ENCODE results near the gene RFTN1. TPM values are rescaled to one million over a fixed set of nuclear protein-coding genes. Genes with fewer than 3 reads are reported as not detected.

RFTN1 gene
- total and polyA plus RNA-seq, 2 of the 8 experiments (the other 6 are each of a cell fraction or from before 2014, with no cell fraction given) = 4.6 to 6.7 TPM

- Histone ChIP-seq H4K5ac (ENCODE audit: insufficient read length, low read depth, low read length) (no peak overlapping the region), H3K36me3 (ENCODE audit: control insufficient read depth in 2 of 4, insufficient read depth in 4 of 4, low read length in 3 of 4) (no peaks in the 10 kb centered on the region), H3K4me1 (replicated peaks in 1 of 4; ENCODE audit: control insufficient read depth in 3 of 4, insufficient read depth in 4 of 4, low read length in 3 of 4) (peaks cover 3 to 9% (median 6%) of the 10 kb centered on the region in 4 experiments), H3K27ac (ENCODE audit: low read depth, low read length) (no peak overlapping the region), H2BK20ac (ENCODE audit: low read length) (no peak overlapping the region), H4K91ac (replicated peaks; ENCODE audit: insufficient read length, low read length) (no peak overlapping the region), H3K4me3 (ENCODE audit: extremely low read depth in 1 of 4, insufficient read depth in 2 of 4, low read depth in 3 of 4, low read length in 4 of 4) (no peak overlapping the region), H2AFZ (ENCODE audit: low read length) (no peak overlapping the region), H3K27me3 (replicated peaks in 1 of 4; ENCODE audit: control insufficient read depth in 3 of 4, extremely low read depth in 1 of 4, insufficient read depth in 3 of 4, low read length in 3 of 4) (no peaks in the 10 kb centered on the region), H2BK120ac (replicated peaks; ENCODE audit: low read depth, low read length) (no peak overlapping the region), H2BK5ac (ENCODE audit: low read depth, low read length) (no peak overlapping the region), H2BK12ac (ENCODE audit: low read depth, low read length) (no peak overlapping the region), H3K4me2 (ENCODE audit: insufficient read depth in 1 of 2, low read depth in 2 of 2, low read length in 2 of 2) (no peak overlapping the region), H3K23me2 (ENCODE audit: low read depth, low read length) (no peaks in the 10 kb centered on the region), H3K79me2 (ENCODE audit: control insufficient read depth in 1 of 2, insufficient read depth in 2 of 2, low read length in 2 of 2) (no peaks in the 10 kb centered on the region), H4K8ac (ENCODE audit: extremely low read depth, insufficient read depth, low read length) (no peak overlapping the region), H3K56ac (replicated peaks; ENCODE audit: insufficient read length, low read depth, low read length) (no peak overlapping the region), H3K4ac (replicated peaks; ENCODE audit: insufficient read length, low read depth, low read length) (no peak overlapping the region), H3K23ac (ENCODE audit: insufficient read length) (no peak overlapping the region), H3K18ac (ENCODE audit: extremely low read depth, low read length) (no peak overlapping the region), H3K9me3 (ENCODE audit: insufficient read depth in 2 of 2, low read depth in 1 of 2, low read length in 1 of 2) (no peaks in the 10 kb centered on the region), H2AK5ac (ENCODE audit: low read depth, low read length) (no peak overlapping the region), H3K14ac (ENCODE audit: insufficient read length) (no peak overlapping the region), H3K79me1 (ENCODE audit: low read depth, low read length) (no peaks in the 10 kb centered on the region), H3K9ac (replicated peaks in 1 of 4; ENCODE audit: extremely low read depth in 1 of 4, low read depth in 3 of 4, low read length in 3 of 4) (no peak overlapping the region), H4K20me1 (replicated peaks in 1 of 2; ENCODE audit: control insufficient read depth in 1 of 2, insufficient read depth in 2 of 2, low read length in 2 of 2) (no peaks in the 10 kb centered on the region), H2BK15ac (ENCODE audit: low read length) (no peak overlapping the region)
- POLR2A ChIA-PET (ENCODE audit: partially characterized antibody) = no interaction called here
- TF ChIP-seq RBBP5 (IDR thresholded peaks at IDR 0.05; ENCODE audit: borderline replicate concordance, low read depth, low read length) = no peak
- TF ChIP-seq NRF1 (IDR thresholded peaks at IDR 0.05; ENCODE audit: low read depth, low read length) = no peak
- CTCF ChIA-PET (ENCODE audit: partially characterized antibody) = interaction anchor here (1.0 to 4.0 kb wide), 4 partner anchors 22 to 152 kb away, joined by 3 to 26 read pairs (median 6); no protein-coding TSS in a partner anchor
- DNase-seq (ENCODE audit: low read depth in 1 of 2, low spot score in 2 of 2) (no peak), FAIRE-seq (no peak)
- WGBS, 2 experiments (ENCODE audit: extremely low coverage in 1 of 2, insufficient coverage in 1 of 2, insufficient read length in 1 of 2, insufficient replicate concordance in 2 of 2, low coverage in 1 of 2, low lambda C conversion rate in 2 of 2, missing lambda C conversion rate in 1 of 2) = 62% methylated on average over 2 of the region's 2 CpGs; no CpG with 5 or more reads in 1 of the 2 experiments
Measured at GRCh38 chr3:16364963-16365362, 148.5 kb downstream of the RFTN1 start.

All from H1 (cell line).